HepG2 (cell line): ENCODE measurements around the gene INTS15. TPM values are rescaled to one million over a fixed set of nuclear protein-coding genes. Genes with fewer than 3 reads are reported as not detected.
A peak's percentile ranks its signal among the peaks of the same experiment; 100 is the strongest.

ENCODE experiments used
- HDAC2 ChIP-seq: sonication (generic); formaldehyde crosslinking; IDR thresholded peaks from 2 replicates; pipeline ENCODE4 v1.4.0; 2020; ENCODE audit warnings: missing genetic modification reagents
- HES4 ChIP-seq: sonication (generic); formaldehyde crosslinking; IDR thresholded peaks from 2 replicates; pipeline ENCODE4 v1.9.0; 2021; ENCODE audit warnings: mild to moderate bottlenecking, missing genetic modification reagents, borderline replicate concordance
- HNRNPUL1 ChIP-seq: fragments of 200-400 bp; formaldehyde crosslinking; IDR thresholded peaks from 2 replicates; pipeline ENCODE4 v1.6.1; 2017; ENCODE audit warnings: low read depth, mild to moderate bottlenecking, low read length, moderate library complexity
- MED1 ChIP-seq: sonication (generic); formaldehyde crosslinking; IDR thresholded peaks from 2 replicates; pipeline ENCODE4 v1.4.0; 2020; ENCODE audit warnings: missing genetic modification reagents
- NONO ChIP-seq, 2 experiments: fragments of 450-650 bp in 1 of 2; sonication (generic) in 1 of 2; formaldehyde crosslinking in 1 of 2; IDR thresholded peaks in 1 of 2; conservative IDR thresholded peaks in 1 of 2; 2 replicates each; pipeline versions ENCODE4 v1.6.1 to v1.8.0; 2017 to 2022; ENCODE audit warnings: mild to moderate bottlenecking in 1 of 2, missing genetic modification reagents in 1 of 2, moderate library complexity in 1 of 2
- NRL ChIP-seq: sonication (generic); formaldehyde crosslinking; IDR thresholded peaks from 2 replicates; pipeline ENCODE4 v1.5.0; 2020; ENCODE audit warnings: missing genetic modification reagents, mild to moderate bottlenecking, moderate library complexity, borderline replicate concordance
- ZBTB7A ChIP-seq: sonication (generic); formaldehyde crosslinking; IDR thresholded peaks from 2 replicates; pipeline ENCODE4 v1.8.0; 2022; ENCODE audit warnings: mild to moderate bottlenecking, missing genetic modification reagents
- ZFAT ChIP-seq: sonication (generic); formaldehyde crosslinking; conservative IDR thresholded peaks from 2 replicates; pipeline ENCODE4 v1.8.1; 2023; ENCODE audit warnings: missing genetic modification reagents, inconsistent platforms
- ZNF263 ChIP-seq: sonication (generic); formaldehyde crosslinking; IDR thresholded peaks from 2 replicates; pipeline ENCODE4 v1.4.0; 2020; ENCODE audit warnings: missing genetic modification reagents
- ZNF30 ChIP-seq: sonication (generic); formaldehyde crosslinking; IDR thresholded peaks from 2 replicates; pipeline ENCODE4 v1.5.0; 2020; ENCODE audit warnings: mild to moderate bottlenecking, missing genetic modification reagents
- ZNF451 ChIP-seq: sonication (generic); formaldehyde crosslinking; IDR thresholded peaks from 2 replicates; pipeline ENCODE4 v1.5.0; 2020; ENCODE audit warnings: mild to moderate bottlenecking, missing genetic modification reagents
- ZNF605 ChIP-seq: sonication (generic); formaldehyde crosslinking; IDR thresholded peaks from 2 replicates; pipeline ENCODE4 v1.8.0; 2022; ENCODE audit warnings: mild to moderate bottlenecking, missing genetic modification reagents
- ZSCAN9 ChIP-seq: IDR thresholded peaks from 2 replicates; pipeline ENCODE4 v1.6.1; 2016; ENCODE audit warnings: borderline replicate concordance
- polyA plus RNA-seq, 8 experiments: library from polyadenylated mRNA; depleted of rRNA in 3 of 8; stranded (reverse) in 7 of 8; unstranded in 1 of 8; fragments of >200 nt; fragmentation: Illumina TruSeq in 4 of 8; extraction: Trizol in 4 of 8; gene quantifications; 2 replicates each; pipeline versions ENCODE4 v1.2.1 to v1.2.3, GENCODE V29; 2011 to 2016; ENCODE audit warnings: low read depth in 4 of 8, missing spikeins in 1 of 8, mixed read lengths in 1 of 8; ENCODE audit not compliant: insufficient read depth in 1 of 8
- total RNA-seq, 5 experiments: library from RNA; depleted of rRNA; stranded (reverse); fragments of >200 nt; fragmentation: Illumina TruSeq; extraction: Trizol; gene quantifications; 2 replicates each; pipeline ENCODE4 v1.2.3, GENCODE V29; 2016; ENCODE audit warnings: low read depth in 1 of 5
- TF ChIP-seq, protein P1 (sequence below): sonication (generic); formaldehyde crosslinking; IDR thresholded peaks from 2 replicates; pipeline ENCODE4 v1.5.1; 2020; ENCODE audit warnings: mild to moderate bottlenecking, missing genetic modification reagents, moderate library complexity
- TF ChIP-seq, protein P2 (sequence below): IDR thresholded peaks from 2 replicates; pipeline ENCODE4 v1.6.1; 2018; ENCODE audit warnings: missing genetic modification reagents
- TF ChIP-seq, protein P3 (sequence below): sonication (generic); formaldehyde crosslinking; IDR thresholded peaks from 2 replicates; pipeline ENCODE4 v1.8.0; 2022; ENCODE audit warnings: mild to moderate bottlenecking, missing genetic modification reagents, moderate library complexity
- TF ChIP-seq, protein P4 (sequence below): sonication (generic); formaldehyde crosslinking; IDR thresholded peaks from 2 replicates; pipeline ENCODE4 v1.4.0; 2020; ENCODE audit warnings: mild to moderate bottlenecking, missing genetic modification reagents, borderline replicate concordance

The INTS15 gene
- total and polyA plus RNA-seq, 2 of the 13 experiments (the other 11 are each of a cell fraction or from before 2014, with no cell fraction given) = 16.3 to 25.7 TPM

DNA sequence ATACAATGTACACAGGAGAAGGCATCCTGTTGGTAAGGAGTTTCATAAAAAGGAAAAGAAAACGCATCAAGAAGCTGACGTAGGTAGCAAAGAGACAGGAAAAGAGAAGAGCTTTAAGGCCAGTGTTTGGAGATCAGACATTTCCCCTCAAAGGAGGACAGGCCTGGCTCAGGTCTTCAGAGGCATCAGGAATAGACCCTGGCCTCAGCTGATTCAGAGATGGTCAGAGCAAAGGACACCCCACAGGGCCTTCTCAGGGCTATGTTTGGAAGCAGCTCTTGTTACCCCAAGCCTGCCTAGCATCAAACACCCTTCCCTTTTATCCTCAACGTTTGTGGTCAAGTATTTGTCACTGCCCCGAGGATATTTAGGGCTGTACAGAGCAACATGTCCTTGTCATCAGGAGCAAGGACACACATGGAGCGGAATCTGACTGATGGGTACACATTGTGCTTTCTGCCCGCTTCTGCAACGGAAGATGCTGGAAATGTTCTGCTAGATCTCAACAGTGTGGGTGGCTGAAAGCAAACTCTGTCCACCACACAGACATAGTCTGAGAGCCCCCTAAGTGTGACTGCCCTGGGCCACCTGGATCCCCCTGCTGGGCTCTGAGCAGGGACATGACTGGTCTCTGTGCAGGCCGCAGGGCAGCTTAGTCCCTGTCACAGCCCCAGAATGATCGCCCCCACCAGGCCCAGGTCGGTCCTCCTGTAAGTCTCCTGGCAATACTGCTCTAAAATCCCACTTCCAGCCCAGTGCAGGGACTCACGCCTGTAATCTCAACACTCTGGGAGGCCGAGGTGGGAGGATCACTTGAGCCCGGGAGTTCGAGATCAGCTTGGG is 13.6 kb upstream of the INTS15 start (continued):
- TF ChIP-seq, protein P1, sequence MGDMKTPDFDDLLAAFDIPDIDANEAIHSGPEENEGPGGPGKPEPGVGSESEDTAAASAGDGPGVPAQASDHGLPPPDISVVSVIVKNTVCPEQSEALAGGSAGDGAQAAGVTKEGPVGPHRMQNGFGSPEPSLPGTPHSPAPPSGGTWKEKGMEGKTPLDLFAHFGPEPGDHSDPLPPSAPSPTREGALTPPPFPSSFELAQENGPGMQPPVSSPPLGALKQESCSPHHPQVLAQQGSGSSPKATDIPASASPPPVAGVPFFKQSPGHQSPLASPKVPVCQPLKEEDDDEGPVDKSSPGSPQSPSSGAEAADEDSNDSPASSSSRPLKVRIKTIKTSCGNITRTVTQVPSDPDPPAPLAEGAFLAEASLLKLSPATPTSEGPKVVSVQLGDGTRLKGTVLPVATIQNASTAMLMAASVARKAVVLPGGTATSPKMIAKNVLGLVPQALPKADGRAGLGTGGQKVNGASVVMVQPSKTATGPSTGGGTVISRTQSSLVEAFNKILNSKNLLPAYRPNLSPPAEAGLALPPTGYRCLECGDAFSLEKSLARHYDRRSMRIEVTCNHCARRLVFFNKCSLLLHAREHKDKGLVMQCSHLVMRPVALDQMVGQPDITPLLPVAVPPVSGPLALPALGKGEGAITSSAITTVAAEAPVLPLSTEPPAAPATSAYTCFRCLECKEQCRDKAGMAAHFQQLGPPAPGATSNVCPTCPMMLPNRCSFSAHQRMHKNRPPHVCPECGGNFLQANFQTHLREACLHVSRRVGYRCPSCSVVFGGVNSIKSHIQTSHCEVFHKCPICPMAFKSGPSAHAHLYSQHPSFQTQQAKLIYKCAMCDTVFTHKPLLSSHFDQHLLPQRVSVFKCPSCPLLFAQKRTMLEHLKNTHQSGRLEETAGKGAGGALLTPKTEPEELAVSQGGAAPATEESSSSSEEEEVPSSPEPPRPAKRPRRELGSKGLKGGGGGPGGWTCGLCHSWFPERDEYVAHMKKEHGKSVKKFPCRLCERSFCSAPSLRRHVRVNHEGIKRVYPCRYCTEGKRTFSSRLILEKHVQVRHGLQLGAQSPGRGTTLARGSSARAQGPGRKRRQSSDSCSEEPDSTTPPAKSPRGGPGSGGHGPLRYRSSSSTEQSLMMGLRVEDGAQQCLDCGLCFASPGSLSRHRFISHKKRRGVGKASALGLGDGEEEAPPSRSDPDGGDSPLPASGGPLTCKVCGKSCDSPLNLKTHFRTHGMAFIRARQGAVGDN = peak; percentile 55
- TF ChIP-seq NRL (CRISPR knock-in tag) = 0 out of 2 replicates have a peak, but pooled peaks have one; percentile 28
- TF ChIP-seq NONO (IDR thresholded peaks at IDR 0.05) = no peak
- 0 out of 2 replicates have a peak, but pooled peaks have one; percentile 21 for TF ChIP-seq NONO (CRISPR knock-in tag; conservative IDR thresholded peaks at IDR 0.05)
- TF ChIP-seq ZFAT = no peak
- no peak for TF ChIP-seq ZSCAN9 (CRISPR knock-in tag)
- TF ChIP-seq HES4 (CRISPR knock-in tag) = no peak
- TF ChIP-seq, protein P2, sequence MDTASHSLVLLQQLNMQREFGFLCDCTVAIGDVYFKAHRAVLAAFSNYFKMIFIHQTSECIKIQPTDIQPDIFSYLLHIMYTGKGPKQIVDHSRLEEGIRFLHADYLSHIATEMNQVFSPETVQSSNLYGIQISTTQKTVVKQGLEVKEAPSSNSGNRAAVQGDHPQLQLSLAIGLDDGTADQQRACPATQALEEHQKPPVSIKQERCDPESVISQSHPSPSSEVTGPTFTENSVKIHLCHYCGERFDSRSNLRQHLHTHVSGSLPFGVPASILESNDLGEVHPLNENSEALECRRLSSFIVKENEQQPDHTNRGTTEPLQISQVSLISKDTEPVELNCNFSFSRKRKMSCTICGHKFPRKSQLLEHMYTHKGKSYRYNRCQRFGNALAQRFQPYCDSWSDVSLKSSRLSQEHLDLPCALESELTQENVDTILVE (CRISPR knock-in tag) = no peak
- TF ChIP-seq ZNF605 (CRISPR knock-in tag) = peak; percentile 60
- no peak for TF ChIP-seq HNRNPUL1
- TF ChIP-seq HDAC2 (CRISPR knock-in tag) = no peak
- no peak for TF ChIP-seq ZNF263 (CRISPR knock-in tag)
- TF ChIP-seq, protein P3, sequence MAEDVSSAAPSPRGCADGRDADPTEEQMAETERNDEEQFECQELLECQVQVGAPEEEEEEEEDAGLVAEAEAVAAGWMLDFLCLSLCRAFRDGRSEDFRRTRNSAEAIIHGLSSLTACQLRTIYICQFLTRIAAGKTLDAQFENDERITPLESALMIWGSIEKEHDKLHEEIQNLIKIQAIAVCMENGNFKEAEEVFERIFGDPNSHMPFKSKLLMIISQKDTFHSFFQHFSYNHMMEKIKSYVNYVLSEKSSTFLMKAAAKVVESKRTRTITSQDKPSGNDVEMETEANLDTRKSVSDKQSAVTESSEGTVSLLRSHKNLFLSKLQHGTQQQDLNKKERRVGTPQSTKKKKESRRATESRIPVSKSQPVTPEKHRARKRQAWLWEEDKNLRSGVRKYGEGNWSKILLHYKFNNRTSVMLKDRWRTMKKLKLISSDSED (CRISPR knock-in tag) = no peak
- TF ChIP-seq, protein P4, sequence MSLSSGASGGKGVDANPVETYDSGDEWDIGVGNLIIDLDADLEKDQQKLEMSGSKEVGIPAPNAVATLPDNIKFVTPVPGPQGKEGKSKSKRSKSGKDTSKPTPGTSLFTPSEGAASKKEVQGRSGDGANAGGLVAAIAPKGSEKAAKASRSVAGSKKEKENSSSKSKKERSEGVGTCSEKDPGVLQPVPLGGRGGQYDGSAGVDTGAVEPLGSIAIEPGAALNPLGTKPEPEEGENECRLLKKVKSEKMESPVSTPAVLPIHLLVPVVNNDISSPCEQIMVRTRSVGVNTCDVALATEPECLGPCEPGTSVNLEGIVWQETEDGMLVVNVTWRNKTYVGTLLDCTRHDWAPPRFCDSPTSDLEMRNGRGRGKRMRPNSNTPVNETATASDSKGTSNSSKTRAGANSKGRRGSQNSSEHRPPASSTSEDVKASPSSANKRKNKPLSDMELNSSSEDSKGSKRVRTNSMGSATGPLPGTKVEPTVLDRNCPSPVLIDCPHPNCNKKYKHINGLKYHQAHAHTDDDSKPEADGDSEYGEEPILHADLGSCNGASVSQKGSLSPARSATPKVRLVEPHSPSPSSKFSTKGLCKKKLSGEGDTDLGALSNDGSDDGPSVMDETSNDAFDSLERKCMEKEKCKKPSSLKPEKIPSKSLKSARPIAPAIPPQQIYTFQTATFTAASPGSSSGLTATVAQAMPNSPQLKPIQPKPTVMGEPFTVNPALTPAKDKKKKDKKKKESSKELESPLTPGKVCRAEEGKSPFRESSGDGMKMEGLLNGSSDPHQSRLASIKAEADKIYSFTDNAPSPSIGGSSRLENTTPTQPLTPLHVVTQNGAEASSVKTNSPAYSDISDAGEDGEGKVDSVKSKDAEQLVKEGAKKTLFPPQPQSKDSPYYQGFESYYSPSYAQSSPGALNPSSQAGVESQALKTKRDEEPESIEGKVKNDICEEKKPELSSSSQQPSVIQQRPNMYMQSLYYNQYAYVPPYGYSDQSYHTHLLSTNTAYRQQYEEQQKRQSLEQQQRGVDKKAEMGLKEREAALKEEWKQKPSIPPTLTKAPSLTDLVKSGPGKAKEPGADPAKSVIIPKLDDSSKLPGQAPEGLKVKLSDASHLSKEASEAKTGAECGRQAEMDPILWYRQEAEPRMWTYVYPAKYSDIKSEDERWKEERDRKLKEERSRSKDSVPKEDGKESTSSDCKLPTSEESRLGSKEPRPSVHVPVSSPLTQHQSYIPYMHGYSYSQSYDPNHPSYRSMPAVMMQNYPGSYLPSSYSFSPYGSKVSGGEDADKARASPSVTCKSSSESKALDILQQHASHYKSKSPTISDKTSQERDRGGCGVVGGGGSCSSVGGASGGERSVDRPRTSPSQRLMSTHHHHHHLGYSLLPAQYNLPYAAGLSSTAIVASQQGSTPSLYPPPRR (CRISPR knock-in tag) = no peak
- TF ChIP-seq MED1 (CRISPR knock-in tag) = no peak
- no peak for TF ChIP-seq ZNF451 (CRISPR knock-in tag)
- TF ChIP-seq ZNF30 = no peak
- TF ChIP-seq ZBTB7A (CRISPR knock-in tag) = no peak
